Mucosa of descending colon (tissue), 3 donors: ENCODE measurements around the gene CLNS1A. TPM values are rescaled to one million over a fixed set of nuclear protein-coding genes. Genes with fewer than 3 reads are reported as not detected.

Experiments
- ATAC-seq: fragments of 200-7000 bp; cut with Tn5 transposase; one replicate; pipeline ENCODE4 v1.9.1; 2020; ENCODE audit warnings: mild to moderate bottlenecking, moderate library complexity
- DNase-seq, 3 donors: peaks; one replicate each; pipeline ENCODE4 v3.0.0-alpha.2; 2020
- H3K36me3 ChIP-seq: fragments of 200-600 bp; one replicate; pipeline ENCODE4 v1.8.0; 2021; ENCODE audit warnings: low read depth, mild to moderate bottlenecking
- H3K4me1 ChIP-seq: fragments of 200-600 bp; one replicate; pipeline ENCODE4 v1.8.0; 2021; ENCODE audit warnings: low read depth, mild to moderate bottlenecking
- H3K4me3 ChIP-seq: fragments of 200-600 bp; one replicate; pipeline ENCODE4 v1.8.0; 2021; ENCODE audit warnings: mild to moderate bottlenecking
- H3K9me3 ChIP-seq: fragments of 200-600 bp; one replicate; pipeline ENCODE4 v1.8.0; 2021; ENCODE audit warnings: mild to moderate bottlenecking
- intact Hi-C, 2 donors: fragments of 100-400 bp; cut with DNase I in 1 of 2; cut with micrococcal nuclease in 1 of 2; formaldehyde crosslinking; loops; one replicate each; pipeline versions ENCODE4 v1.11.0 to v1.11.1; 2022; cut with DNase I, micrococcal nuclease
- total RNA-seq, 3 donors: library from RNA; stranded (reverse); fragmentation: NEBNext Ultra II Directional in 2 of 3; extraction: Animal tissue kit (Norgen Biotek cat#: 25700) in 2 of 3; gene quantifications; one replicate each; pipeline versions ENCODE4 v1.2.1 to v1.2.4, GENCODE V29; 2021 to 2023
- TF ChIP-seq, protein P1 (sequence below): fragments of 200-600 bp; IDR thresholded peaks from one replicate; pipeline ENCODE4 v1.8.0; 2022; ENCODE audit warnings: antibody characterized with exemption, mild to moderate bottlenecking
- donor health status: DM: no; HTN: no; CAD: no; lungs with moderate emphysema.
- donor health status: DM: no; HTN: no; CAD: no.
- donor health status: DM: no; HTN: yes; CAD: no.

Gene CLNS1A
- total RNA-seq, 3 donors from 2014 or later = 61.2 to 82.4 (median 78.9) TPM

DNA sequence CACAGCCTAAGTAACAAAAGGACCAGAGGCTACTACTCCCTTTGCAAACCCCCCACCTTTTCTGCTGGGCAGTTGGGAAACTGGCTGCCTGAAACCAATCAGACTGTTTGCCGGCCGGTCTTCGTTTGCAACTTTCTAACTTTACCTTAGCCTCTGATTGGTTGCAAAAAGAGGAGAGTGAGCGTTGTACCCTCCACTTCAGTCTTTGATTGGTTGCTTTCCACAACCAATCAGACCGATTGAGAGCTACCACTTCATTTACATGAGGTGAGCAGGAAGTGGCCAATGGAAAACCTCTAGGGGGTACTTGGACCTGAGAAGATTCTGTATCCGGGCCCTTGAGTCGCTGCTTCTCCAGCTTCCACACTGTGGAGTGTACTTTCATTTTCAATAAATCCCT lies 18.8 kb upstream of the CLNS1A start:
- no peak for ATAC-seq
- Histone ChIP-seq H3K4me3 (no peak overlapping the region), H3K9me3 (no peaks in the 10 kb centered on the region), H3K36me3 (no peaks in the 10 kb centered on the region), H3K4me1 (no peaks in the 10 kb centered on the region)
- TF ChIP-seq, protein P1, sequence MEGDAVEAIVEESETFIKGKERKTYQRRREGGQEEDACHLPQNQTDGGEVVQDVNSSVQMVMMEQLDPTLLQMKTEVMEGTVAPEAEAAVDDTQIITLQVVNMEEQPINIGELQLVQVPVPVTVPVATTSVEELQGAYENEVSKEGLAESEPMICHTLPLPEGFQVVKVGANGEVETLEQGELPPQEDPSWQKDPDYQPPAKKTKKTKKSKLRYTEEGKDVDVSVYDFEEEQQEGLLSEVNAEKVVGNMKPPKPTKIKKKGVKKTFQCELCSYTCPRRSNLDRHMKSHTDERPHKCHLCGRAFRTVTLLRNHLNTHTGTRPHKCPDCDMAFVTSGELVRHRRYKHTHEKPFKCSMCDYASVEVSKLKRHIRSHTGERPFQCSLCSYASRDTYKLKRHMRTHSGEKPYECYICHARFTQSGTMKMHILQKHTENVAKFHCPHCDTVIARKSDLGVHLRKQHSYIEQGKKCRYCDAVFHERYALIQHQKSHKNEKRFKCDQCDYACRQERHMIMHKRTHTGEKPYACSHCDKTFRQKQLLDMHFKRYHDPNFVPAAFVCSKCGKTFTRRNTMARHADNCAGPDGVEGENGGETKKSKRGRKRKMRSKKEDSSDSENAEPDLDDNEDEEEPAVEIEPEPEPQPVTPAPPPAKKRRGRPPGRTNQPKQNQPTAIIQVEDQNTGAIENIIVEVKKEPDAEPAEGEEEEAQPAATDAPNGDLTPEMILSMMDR = no peak
- no peak for DNase-seq
- intact Hi-C loops = no loop called here

DNA sequence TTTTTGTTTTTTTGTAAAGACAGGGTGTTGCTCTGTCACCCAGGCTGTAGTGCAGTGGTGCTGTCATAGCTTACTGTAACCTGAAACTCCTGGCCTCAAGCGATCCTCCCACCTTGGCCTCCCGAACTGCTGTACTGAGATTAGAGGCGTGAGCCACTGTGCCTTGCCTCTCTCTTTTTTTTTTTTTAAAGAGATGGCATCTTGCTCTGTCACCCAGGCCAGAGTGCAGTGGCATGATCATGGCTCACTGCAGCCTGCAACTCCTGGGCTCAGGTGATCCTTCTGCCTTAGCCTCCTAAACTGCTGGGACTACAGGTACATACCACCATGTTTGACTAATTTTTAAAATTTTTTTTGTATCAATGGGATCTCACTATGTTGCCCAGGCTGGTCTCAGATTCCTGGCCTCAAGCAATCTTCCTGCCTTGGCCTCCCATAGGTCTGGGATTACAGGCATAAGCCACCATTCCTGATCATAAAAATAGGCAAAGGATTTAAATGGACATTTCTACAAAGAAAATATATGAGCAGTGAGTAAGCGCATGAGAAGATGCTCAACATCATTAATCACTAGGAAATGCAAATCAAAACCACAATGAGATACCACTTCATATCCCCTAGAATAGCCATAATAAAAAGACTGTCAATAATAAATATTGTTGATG lies 17.3 kb upstream of the CLNS1A start:
- H3K36me3 ChIP-seq = no peaks in the 10 kb centered on the region
- ATAC-seq = no peak
- no peaks in the 10 kb centered on the region for H3K4me1 ChIP-seq
- no peak for DNase-seq
- TF ChIP-seq, protein P1 = no peak
- intact Hi-C loops = no loop called here
- no peak overlapping the region for H3K4me3 ChIP-seq
- no peaks in the 10 kb centered on the region for H3K9me3 ChIP-seq

- H3K4me3 ChIP-seq = no peak overlapping the region
- intact Hi-C loops = no loop called here
- ATAC-seq (no peak), DNase-seq (no peak)
- H3K4me1 ChIP-seq = no peaks in the 10 kb centered on the region
- no peaks in the 10 kb centered on the region for H3K9me3 ChIP-seq
- no peaks in the 10 kb centered on the region for H3K36me3 ChIP-seq
- TF ChIP-seq, protein P1 = no peak
Observed at GRCh38 chr11:77650123-77650522, 12.5 kb upstream of the CLNS1A start.

DNA sequence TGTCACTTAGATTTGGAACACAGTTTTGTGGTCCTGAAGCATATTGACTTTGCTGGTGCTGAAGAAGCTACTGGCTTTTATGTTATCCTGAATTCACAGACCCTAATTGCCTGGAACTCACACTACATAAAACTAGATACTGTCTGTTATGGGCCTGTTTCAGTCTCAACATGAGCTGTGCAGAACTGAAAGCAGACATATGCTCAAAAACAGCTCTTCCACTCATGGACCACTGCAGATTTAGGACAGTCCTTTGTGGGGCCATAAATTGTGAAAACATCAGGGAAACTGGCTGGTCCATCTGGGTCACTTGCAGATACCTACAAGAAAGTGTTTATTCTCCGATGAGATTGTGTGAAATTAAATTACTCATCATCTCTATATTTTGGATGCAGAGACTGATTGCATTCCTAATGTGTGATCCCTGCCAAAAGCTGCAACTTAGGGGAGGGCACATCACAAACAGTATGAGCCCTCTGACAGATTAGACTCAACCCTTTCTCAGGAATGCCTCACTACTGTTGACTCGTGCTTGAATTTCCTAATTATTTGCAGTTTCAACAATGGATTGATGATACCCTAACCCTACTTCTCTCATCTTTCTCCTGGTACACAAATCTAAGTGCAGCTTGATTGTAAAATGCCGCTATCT lies 10.2 kb upstream of the CLNS1A start:
- DNase-seq = no peak
- intact Hi-C loops = no loop called here
- TF ChIP-seq, protein P1 = no peak
- no peaks in the 10 kb centered on the region for H3K36me3 ChIP-seq
- no peak for ATAC-seq
- H3K9me3 ChIP-seq = no peaks in the 10 kb centered on the region
- H3K4me1 ChIP-seq = no peaks in the 10 kb centered on the region
- H3K4me3 ChIP-seq = no peak overlapping the region

DNA sequence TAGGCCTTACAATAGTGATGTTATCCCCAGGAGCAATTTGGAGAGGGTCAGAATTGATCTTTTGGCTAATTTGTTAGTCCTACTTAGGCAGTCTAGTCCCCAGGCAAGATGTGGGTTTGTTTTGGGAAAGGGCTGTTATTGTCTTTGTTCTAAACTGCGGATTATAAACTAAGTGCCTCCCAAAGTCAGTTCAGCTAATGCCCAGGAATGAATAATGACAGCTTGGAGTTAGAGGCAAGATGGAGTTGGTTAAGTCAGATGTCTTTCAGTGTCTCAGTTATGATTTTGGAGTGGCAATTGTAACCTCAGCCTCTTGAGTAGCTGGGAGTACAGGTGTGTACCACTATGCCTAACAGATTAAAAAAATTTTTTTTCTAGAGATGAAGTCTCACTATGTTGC lies 7.3 kb upstream of the CLNS1A start:
- TF ChIP-seq, protein P1 = no peak
- intact Hi-C loops = no loop called here
- H3K36me3 ChIP-seq = no peaks in the 10 kb centered on the region
- no peaks in the 10 kb centered on the region for H3K4me1 ChIP-seq
- DNase-seq (no peak), ATAC-seq (no peak)
- H3K4me3 ChIP-seq = no peak overlapping the region
- H3K9me3 ChIP-seq = peaks cover 2% of the 10 kb centered on the region
